Ishikawa (cell line): ENCODE data around the gene WDFY2.

Experiments used
- CEBPB ChIP-seq: IDR thresholded peaks from 2 replicates; pipeline ENCODE4 v1.6.1; 2012
- MAX ChIP-seq: IDR thresholded peaks from 2 replicates; pipeline ENCODE4 v1.6.1; 2012
- RAD21 ChIP-seq: IDR thresholded peaks from 2 replicates; pipeline ENCODE4 v1.6.1; 2012; ENCODE audit warnings: low read depth
- TCF12 ChIP-seq: IDR thresholded peaks from 2 replicates; pipeline ENCODE4 v1.6.1; 2012; ENCODE audit warnings: low read depth
- TEAD4 ChIP-seq: IDR thresholded peaks from 2 replicates; pipeline ENCODE4 v1.6.1; 2012
- YY1 ChIP-seq: IDR thresholded peaks from 2 replicates; pipeline ENCODE4 v1.6.1; 2012; ENCODE audit warnings: low read depth

- no peak for TF ChIP-seq TCF12
- TF ChIP-seq RAD21: no peak
- TF ChIP-seq CEBPB: no peak
- TF ChIP-seq MAX: no peak
- no peak for TF ChIP-seq TEAD4
- TF ChIP-seq YY1: no peak
Observed at GRCh38 chr13:51682686-51683085, 98.4 kb downstream of the WDFY2 start.
